SK-N-SH (cell line): ENCODE data around the gene C21orf91.

ENCODE experiments used
- EZH2phosphoT487 ChIP-seq: fragments of 200-600 bp; sonication (generic); IDR thresholded peaks from 2 replicates; pipeline ENCODE4 v1.6.1; 2017; ENCODE audit warnings: low read depth, mixed run types, mild to moderate bottlenecking, antibody characterized with exemption, moderate library complexity, borderline replicate concordance
- MXI1 ChIP-seq: IDR thresholded peaks from 2 replicates; pipeline ENCODE4 v1.6.1; 2012; ENCODE audit warnings: mild to moderate bottlenecking, low read depth, low read length, improper control_type of control experiment
- TF ChIP-seq, protein P1 (sequence below): fragments of 200-600 bp; sonication (generic); IDR thresholded peaks from 2 replicates; pipeline ENCODE4 v1.6.1; 2017; ENCODE audit warnings: antibody characterized with exemption, mild to moderate bottlenecking, moderate library complexity

DNA sequence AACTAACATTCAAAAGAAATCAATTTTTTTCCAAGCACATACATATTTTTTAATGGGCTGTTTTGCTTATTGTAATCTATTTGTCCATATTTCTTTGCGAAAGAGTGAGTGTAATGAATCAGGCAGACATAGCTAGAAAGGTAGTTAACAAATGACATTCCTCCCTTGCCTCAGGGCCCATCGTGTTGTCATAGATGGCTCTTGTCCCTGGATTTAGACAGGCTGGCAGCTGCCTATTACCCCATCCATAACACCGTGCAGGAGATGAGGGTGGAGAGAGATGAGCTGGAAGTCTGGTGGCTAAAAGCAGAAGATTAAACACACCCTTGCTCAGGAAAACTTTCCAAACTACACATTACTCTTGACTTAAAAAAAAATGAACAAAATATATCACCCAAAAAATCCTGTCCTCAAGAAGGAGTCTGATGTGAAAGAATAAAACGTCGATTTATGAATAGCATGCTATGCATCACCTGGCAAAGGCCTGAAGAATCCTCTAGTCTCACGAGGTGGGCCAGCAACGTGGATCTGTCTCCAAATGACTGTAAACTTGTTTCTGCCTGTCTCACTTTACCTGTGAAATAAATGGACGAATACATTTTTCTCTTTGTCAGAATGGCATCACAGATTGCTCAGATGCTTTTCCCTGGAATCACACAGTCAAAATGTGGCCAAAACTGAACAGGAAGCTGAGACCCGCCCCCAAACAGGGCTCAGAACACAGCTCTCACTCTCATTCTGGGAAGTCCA lies 55.7 kb downstream of the C21orf91 start:
- TF ChIP-seq MXI1 (no peak), EZH2phosphoT487 (no peak)
- TF ChIP-seq, protein P1, sequence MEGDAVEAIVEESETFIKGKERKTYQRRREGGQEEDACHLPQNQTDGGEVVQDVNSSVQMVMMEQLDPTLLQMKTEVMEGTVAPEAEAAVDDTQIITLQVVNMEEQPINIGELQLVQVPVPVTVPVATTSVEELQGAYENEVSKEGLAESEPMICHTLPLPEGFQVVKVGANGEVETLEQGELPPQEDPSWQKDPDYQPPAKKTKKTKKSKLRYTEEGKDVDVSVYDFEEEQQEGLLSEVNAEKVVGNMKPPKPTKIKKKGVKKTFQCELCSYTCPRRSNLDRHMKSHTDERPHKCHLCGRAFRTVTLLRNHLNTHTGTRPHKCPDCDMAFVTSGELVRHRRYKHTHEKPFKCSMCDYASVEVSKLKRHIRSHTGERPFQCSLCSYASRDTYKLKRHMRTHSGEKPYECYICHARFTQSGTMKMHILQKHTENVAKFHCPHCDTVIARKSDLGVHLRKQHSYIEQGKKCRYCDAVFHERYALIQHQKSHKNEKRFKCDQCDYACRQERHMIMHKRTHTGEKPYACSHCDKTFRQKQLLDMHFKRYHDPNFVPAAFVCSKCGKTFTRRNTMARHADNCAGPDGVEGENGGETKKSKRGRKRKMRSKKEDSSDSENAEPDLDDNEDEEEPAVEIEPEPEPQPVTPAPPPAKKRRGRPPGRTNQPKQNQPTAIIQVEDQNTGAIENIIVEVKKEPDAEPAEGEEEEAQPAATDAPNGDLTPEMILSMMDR: no peak
